ENCODE results near the gene HIGD2A. TPM values are rescaled to one million over a fixed set of nuclear protein-coding genes. Genes with fewer than 3 reads are reported as not detected.
A peak's percentile ranks its signal among the peaks of the same experiment; 100 is the strongest.

Gene HIGD2A
- total RNA-seq (2022) (72.5 and 72.6 TPM in 2 replicates), Bru-seq, nascent RNA (percentile 79 among the genes with signal in this experiment), BruChase-seq, experiment 1, labeled RNA remaining after a 6-hour chase (percentile 98 among the genes with signal in this experiment), BruChase-seq, experiment 2, labeled RNA remaining after a 2-hour chase (percentile 95 among the genes with signal in this experiment)
- long read RNA-seq, transcript HIGD2A-201 (2 exons, 668 nt) = major isoform, 82 of 92 reads
- long read RNA-seq, partial matches to known transcripts = 0 of 92 reads
- long read RNA-seq, other reads (novel, unspliced or antisense) = 10 of 92 reads

GRCh38 chr5:176388444-176389134 lies at the start of gene HIGD2A, which contains the start of gene NOP16:
TSS of gene HIGD2A (plus strand) at chr5:176388751. CDS start at chr5:176388820, 69 bp downstream.
TSS of gene NOP16 (minus strand) at chr5:176388598. CDS start at chr5:176388539, 59 bp downstream.
- Mint-ChIP-seq H3K4me3 (ENCODE audit: low read depth, unreplicated experiment) (peak within 1 kb of the TSS; percentile 85), H3K4me1 (ENCODE audit: low read depth, unreplicated experiment) (peaks cover 23% of the 10 kb centered on the region), H3K27ac (ENCODE audit: unreplicated experiment) (peak within 1 kb of the TSS; percentile 94), H3K27me3 (ENCODE audit: unreplicated experiment) (no peaks in the 10 kb centered on the region), H3K9me3 (ENCODE audit: low read depth, unreplicated experiment) (no peaks in the 10 kb centered on the region), H3K36me3 (ENCODE audit: insufficient read depth, unreplicated experiment) (peaks cover 62% of the 10 kb centered on the region)
- no TSS peak for BruUV-seq (replicated peaks)
- intact Hi-C loops (cut with micrococcal nuclease; ENCODE audit: unreplicated experiment) = no loop called here
- CTCF ChIA-PET = interaction anchor here (0.5 to 1.7 kb wide), 6 partner anchors 12 to 1027 kb away, joined by 3 to 5 read pairs (median 4); no protein-coding TSS in a partner anchor
- peak; percentile 99 for DNase-seq
- TF ChIP-seq CTCF (IDR thresholded peaks at IDR 0.05; ENCODE audit: unreplicated experiment) = no peak

GRCh38 chr5:176339304-176339703 lies 49.2 kb upstream of the HIGD2A start:
- no peak for TF ChIP-seq CTCF (IDR thresholded peaks at IDR 0.05; ENCODE audit: unreplicated experiment)
- no peaks in the 10 kb centered on the region for H3K9me3 Mint-ChIP-seq (ENCODE audit: low read depth, unreplicated experiment)
- H3K36me3 Mint-ChIP-seq (ENCODE audit: insufficient read depth, unreplicated experiment) = no peaks in the 10 kb centered on the region
- no peak overlapping the region for H3K4me3 Mint-ChIP-seq (ENCODE audit: low read depth, unreplicated experiment)
- H3K4me1 Mint-ChIP-seq (ENCODE audit: low read depth, unreplicated experiment) = no peaks in the 10 kb centered on the region
- H3K27ac Mint-ChIP-seq (ENCODE audit: unreplicated experiment) = no peak overlapping the region
- H3K27me3 Mint-ChIP-seq (ENCODE audit: unreplicated experiment) = no peaks in the 10 kb centered on the region
- no TSS peak for BruUV-seq (replicated peaks)
- CTCF ChIA-PET = no interaction called here
- intact Hi-C loops (cut with micrococcal nuclease; ENCODE audit: unreplicated experiment) = no loop called here
- no peak for DNase-seq

- Mint-ChIP-seq H3K9me3 (ENCODE audit: low read depth, unreplicated experiment) (no peaks in the 10 kb centered on the region), H3K4me3 (ENCODE audit: low read depth, unreplicated experiment) (no peak overlapping the region), H3K4me1 (ENCODE audit: low read depth, unreplicated experiment) (no peaks in the 10 kb centered on the region), H3K27ac (ENCODE audit: unreplicated experiment) (no peak overlapping the region), H3K27me3 (ENCODE audit: unreplicated experiment) (no peaks in the 10 kb centered on the region), H3K36me3 (ENCODE audit: insufficient read depth, unreplicated experiment) (peaks cover 5% of the 10 kb centered on the region)
- CTCF ChIA-PET = no interaction called here
- intact Hi-C loops (cut with micrococcal nuclease; ENCODE audit: unreplicated experiment) = no loop called here
- BruUV-seq (replicated peaks) = no TSS peak
- TF ChIP-seq CTCF (IDR thresholded peaks at IDR 0.05; ENCODE audit: unreplicated experiment) = no peak
- no peak for DNase-seq
These were observed 47.0 kb upstream of the HIGD2A start for GRCh38 chr5:176341325-176342157.

GRCh38 chr5:176342158-176342483 lies 46.4 kb upstream of the HIGD2A start:
- no peak overlapping the region for H3K27ac Mint-ChIP-seq (ENCODE audit: unreplicated experiment)
- H3K27me3 Mint-ChIP-seq (ENCODE audit: unreplicated experiment) = no peaks in the 10 kb centered on the region
- intact Hi-C loops (cut with micrococcal nuclease; ENCODE audit: unreplicated experiment) = no loop called here
- no TSS peak for BruUV-seq (replicated peaks)
- CTCF ChIA-PET = no interaction called here
- H3K4me3 Mint-ChIP-seq (ENCODE audit: low read depth, unreplicated experiment) = no peak overlapping the region
- TF ChIP-seq CTCF (IDR thresholded peaks at IDR 0.05; ENCODE audit: unreplicated experiment) = no peak
- peaks cover 5% of the 10 kb centered on the region for H3K36me3 Mint-ChIP-seq (ENCODE audit: insufficient read depth, unreplicated experiment)
- H3K4me1 Mint-ChIP-seq (ENCODE audit: low read depth, unreplicated experiment) = no peaks in the 10 kb centered on the region
- DNase-seq = no peak
- H3K9me3 Mint-ChIP-seq (ENCODE audit: low read depth, unreplicated experiment) = no peaks in the 10 kb centered on the region
